Smooth muscle cell (in vitro differentiated cells): Measurements from ENCODE around the gene L1CAM. TPM values are rescaled to one million over a fixed set of nuclear protein-coding genes. Genes with fewer than 3 reads are reported as not detected.

Source experiments
- DNase-seq: peaks from one replicate; lab custom pipeline; 2025; ENCODE audit not compliant: unreplicated experiment; lab: John Stamatoyannopoulos, UW
- H2AFZ ChIP-seq: fragments of 200-600 bp; sonication (generic); 2 replicates; pipeline ENCODE4 v1.6.0; 2016; ENCODE audit warnings: antibody characterized with exemption, low read depth, mild to moderate bottlenecking
- H3F3A ChIP-seq: fragments of 200-600 bp; sonication (generic); 2 replicates; pipeline ENCODE4 v1.6.0; 2017; ENCODE audit warnings: antibody characterized with exemption, low read depth
- H3K27ac ChIP-seq: fragments of 200-600 bp; sonication (generic); 2 replicates; pipeline ENCODE4 v1.5.1; 2016; ENCODE audit warnings: low read depth, mild to moderate bottlenecking
- H3K27me3 ChIP-seq: fragments of 200-600 bp; sonication (generic); 2 replicates; pipeline ENCODE4 v1.6.1; 2016; ENCODE audit warnings: low read depth, mild to moderate bottlenecking
- H3K36me3 ChIP-seq: fragments of 200-600 bp; sonication (generic); 2 replicates; pipeline ENCODE4 v1.5.1; 2016; ENCODE audit warnings: low read depth
- H3K4me1 ChIP-seq: fragments of 200-600 bp; sonication (generic); 2 replicates; pipeline ENCODE4 v1.5.1; 2016; ENCODE audit warnings: low read depth
- H3K4me2 ChIP-seq: fragments of 200-600 bp; sonication (generic); 2 replicates; pipeline ENCODE4 v1.6.0; 2016; ENCODE audit warnings: mild to moderate bottlenecking
- H3K4me3 ChIP-seq: fragments of 200-600 bp; sonication (generic); 2 replicates; pipeline ENCODE4 v1.5.1; 2016; ENCODE audit warnings: mild to moderate bottlenecking
- H3K79me2 ChIP-seq: fragments of 200-600 bp; sonication (generic); 2 replicates; pipeline ENCODE4 v1.6.0; 2016; ENCODE audit warnings: low read depth, mild to moderate bottlenecking
- H3K9ac ChIP-seq: fragments of 200-600 bp; sonication (generic); 2 replicates; pipeline ENCODE4 v1.6.0; 2016; ENCODE audit warnings: low read depth
- H3K9me3 ChIP-seq: fragments of 200-600 bp; sonication (generic); replicated peaks from 2 replicates; pipeline ENCODE4 v1.5.1; 2016; ENCODE audit warnings: low read depth
- H4K20me1 ChIP-seq: fragments of 200-600 bp; sonication (generic); 2 replicates; pipeline ENCODE4 v1.6.0; 2016; ENCODE audit warnings: low read depth
- WGBS: methylation state at CpG from one replicate; pipeline ENCODE4 v1.1.7; 2016; ENCODE audit warnings: low lambda C conversion rate; 5-methylcytosine and 5-hydroxymethylcytosine counted together
- polyA plus RNA-seq: library from polyadenylated mRNA; unstranded; fragments of >200 nt; fragmentation: Nextera tagmentation; extraction: Ambion mirVana; gene quantifications from 2 replicates; pipeline ENCODE4 v1.2.1, GENCODE V29; 2016
- total RNA-seq: library from RNA; depleted of rRNA; stranded (reverse); fragments of >200 nt; gene quantifications from 2 replicates; pipeline ENCODE4 v1.2.3, GENCODE V29; 2014
- TF ChIP-seq, protein P1 (sequence below): fragments of 200-600 bp; sonication (generic); IDR thresholded peaks from 2 replicates; pipeline ENCODE4 v1.5.1; 2017; ENCODE audit warnings: borderline replicate concordance, mild to moderate bottlenecking, antibody characterized with exemption; ENCODE audit not compliant: insufficient read depth, poor library complexity, severe bottlenecking

L1CAM gene
- total and polyA plus RNA-seq, 2 experiments from 2014 or later, result 27.2 to 68.7 TPM

- no peak overlapping the region for H3K4me2 ChIP-seq
- 80% methylated on average over 2 of the region's 2 CpGs for WGBS
- no peak overlapping the region for H2AFZ ChIP-seq
- H3K36me3 ChIP-seq, result no peaks in the 10 kb centered on the region
- H3K27me3 ChIP-seq, result no peaks in the 10 kb centered on the region
- H3K79me2 ChIP-seq, result no peaks in the 10 kb centered on the region
- H3K27ac ChIP-seq, result no peak overlapping the region
- no peak overlapping the region for H3K4me3 ChIP-seq
- no peak for DNase-seq
- H3K4me1 ChIP-seq, result no peaks in the 10 kb centered on the region
- TF ChIP-seq, protein P1, sequence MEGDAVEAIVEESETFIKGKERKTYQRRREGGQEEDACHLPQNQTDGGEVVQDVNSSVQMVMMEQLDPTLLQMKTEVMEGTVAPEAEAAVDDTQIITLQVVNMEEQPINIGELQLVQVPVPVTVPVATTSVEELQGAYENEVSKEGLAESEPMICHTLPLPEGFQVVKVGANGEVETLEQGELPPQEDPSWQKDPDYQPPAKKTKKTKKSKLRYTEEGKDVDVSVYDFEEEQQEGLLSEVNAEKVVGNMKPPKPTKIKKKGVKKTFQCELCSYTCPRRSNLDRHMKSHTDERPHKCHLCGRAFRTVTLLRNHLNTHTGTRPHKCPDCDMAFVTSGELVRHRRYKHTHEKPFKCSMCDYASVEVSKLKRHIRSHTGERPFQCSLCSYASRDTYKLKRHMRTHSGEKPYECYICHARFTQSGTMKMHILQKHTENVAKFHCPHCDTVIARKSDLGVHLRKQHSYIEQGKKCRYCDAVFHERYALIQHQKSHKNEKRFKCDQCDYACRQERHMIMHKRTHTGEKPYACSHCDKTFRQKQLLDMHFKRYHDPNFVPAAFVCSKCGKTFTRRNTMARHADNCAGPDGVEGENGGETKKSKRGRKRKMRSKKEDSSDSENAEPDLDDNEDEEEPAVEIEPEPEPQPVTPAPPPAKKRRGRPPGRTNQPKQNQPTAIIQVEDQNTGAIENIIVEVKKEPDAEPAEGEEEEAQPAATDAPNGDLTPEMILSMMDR, result no peak
- no peaks in the 10 kb centered on the region for H3F3A ChIP-seq
- H4K20me1 ChIP-seq, result no peaks in the 10 kb centered on the region
- no peaks in the 10 kb centered on the region for H3K9me3 ChIP-seq
- no peak overlapping the region for H3K9ac ChIP-seq
Measured at GRCh38 chrX:153857348-153857903, 28.5 kb downstream of the L1CAM start.

GRCh38 chrX:153854702-153855101, 31.3 kb downstream of the L1CAM start:
- H3K4me1 ChIP-seq, result no peaks in the 10 kb centered on the region
- DNase-seq, result no peak
- WGBS, result 79% methylated on average over 9 of the region's 9 CpGs
- no peaks in the 10 kb centered on the region for H4K20me1 ChIP-seq
- H3K4me2 ChIP-seq, result no peak overlapping the region
- H3K79me2 ChIP-seq, result no peaks in the 10 kb centered on the region
- no peak overlapping the region for H3K4me3 ChIP-seq
- H3K36me3 ChIP-seq, result no peaks in the 10 kb centered on the region
- TF ChIP-seq, protein P1, result no peak
- H2AFZ ChIP-seq, result no peak overlapping the region
- H3K27me3 ChIP-seq, result no peaks in the 10 kb centered on the region
- H3K9ac ChIP-seq, result no peak overlapping the region
- H3K9me3 ChIP-seq, result no peaks in the 10 kb centered on the region
- H3K27ac ChIP-seq, result no peak overlapping the region
- H3F3A ChIP-seq, result no peaks in the 10 kb centered on the region

DNA sequence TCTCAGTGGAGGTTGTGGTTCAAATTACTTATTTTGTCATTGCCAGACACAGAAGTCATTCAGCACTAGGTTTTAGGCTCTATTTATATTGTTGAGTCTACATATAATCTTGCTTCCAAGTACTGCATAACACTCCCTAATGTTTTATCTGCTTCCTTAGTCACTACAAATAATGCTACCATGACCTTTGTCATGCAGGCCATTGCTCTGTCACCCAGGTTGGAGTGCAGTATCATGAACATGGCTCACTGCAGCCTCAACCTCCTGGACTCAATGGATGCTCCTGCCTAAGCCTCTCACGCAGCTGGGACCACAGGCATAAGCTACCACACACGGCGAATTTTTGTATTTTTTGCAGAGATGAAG, 32.1 kb downstream of the L1CAM start:
- H3K27me3 ChIP-seq, result no peaks in the 10 kb centered on the region

More for the DNA sequence above, 32.1 kb downstream of the L1CAM start:
- Histone ChIP-seq H4K20me1 (no peaks in the 10 kb centered on the region), H2AFZ (no peak overlapping the region), H3K27ac (no peak overlapping the region), H3K4me3 (no peak overlapping the region), H3K4me2 (no peak overlapping the region), H3K9ac (no peak overlapping the region), H3K79me2 (no peaks in the 10 kb centered on the region), H3K4me1 (no peaks in the 10 kb centered on the region), H3K36me3 (no peaks in the 10 kb centered on the region), H3K9me3 (no peaks in the 10 kb centered on the region), H3F3A (no peaks in the 10 kb centered on the region)
- no peak for DNase-seq
- 64% methylated on average over 3 of the region's 3 CpGs for WGBS
- TF ChIP-seq, protein P1, result no peak
